Right ventricle myocardium inferior (tissue), 1 donor: ENCODE data around the gene NRSN2. TPM values are rescaled to one million over a fixed set of nuclear protein-coding genes. Genes with fewer than 3 reads are reported as not detected.
"Not testable (repeated sequence)": the region's sequence is repeated elsewhere in the genome, so short reads cannot be mapped to it uniquely, and the experiment has no call there.

Source experiments
- ATAC-seq: fragments of 200-7000 bp; cut with Tn5 transposase; one replicate; pipeline ENCODE4 v1.9.1; 2020; ENCODE audit warnings: mild to moderate bottlenecking, moderate library complexity
- DNase-seq: peaks from one replicate; pipeline ENCODE4 v3.0.0; 2021; ENCODE audit errors: missing footprints
- intact Hi-C: fragments of 100-400 bp; cut with DNase I; formaldehyde crosslinking; loops from one replicate; pipeline ENCODE4 v1.11.0; 2022
- total RNA-seq: library from RNA; stranded (reverse); fragmentation: NEBNext Ultra II Directional; extraction: Animal tissue kit (Norgen Biotek cat#: 25700); gene quantifications from one replicate; pipeline ENCODE4 v1.2.1, GENCODE V29; 2021
- donor health status: DM: no; HTN: yes; CAD: no; lungs with severe emphysema.

Gene NRSN2
- total RNA-seq, 1 donor from 2014 or later, result 19.8 TPM

DNA sequence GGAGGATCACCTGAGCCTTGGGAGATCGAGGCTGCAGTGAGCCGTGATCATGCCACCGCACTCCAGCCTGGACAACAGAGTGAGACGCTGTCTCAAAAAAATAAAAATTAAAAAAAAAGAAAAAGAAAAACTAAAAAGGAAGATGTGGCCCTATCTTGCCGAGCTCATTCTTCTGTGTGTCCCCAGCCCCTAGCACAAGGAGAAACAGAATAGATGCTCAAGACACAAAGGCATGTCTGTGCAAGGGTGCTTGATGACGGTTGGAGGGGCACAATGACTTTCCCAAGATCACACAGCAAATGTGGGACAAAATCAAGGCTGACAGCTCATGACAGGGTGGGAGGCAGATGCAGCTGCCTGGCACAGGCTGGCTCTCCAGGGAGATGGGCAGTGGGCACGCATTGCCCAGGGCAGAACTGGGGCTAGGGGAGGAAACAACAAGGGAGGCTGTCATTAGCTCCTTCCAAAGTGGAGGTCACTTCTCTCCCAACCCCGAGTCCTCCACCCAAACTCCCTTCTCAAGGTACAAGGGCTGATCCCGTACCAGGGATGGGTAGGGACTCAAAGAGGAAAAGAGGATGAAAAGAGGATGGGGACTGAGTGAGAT lies 775 bp upstream of the NRSN2 start:
- intact Hi-C loops, result loop anchor here (5.0 kb wide), 3 partner anchors 61 to 306 kb away; partner anchors contain the start of genes CSNK2A1, RBCK1 and SRXN1
- ATAC-seq, result no peak
- no peak for DNase-seq

DNA sequence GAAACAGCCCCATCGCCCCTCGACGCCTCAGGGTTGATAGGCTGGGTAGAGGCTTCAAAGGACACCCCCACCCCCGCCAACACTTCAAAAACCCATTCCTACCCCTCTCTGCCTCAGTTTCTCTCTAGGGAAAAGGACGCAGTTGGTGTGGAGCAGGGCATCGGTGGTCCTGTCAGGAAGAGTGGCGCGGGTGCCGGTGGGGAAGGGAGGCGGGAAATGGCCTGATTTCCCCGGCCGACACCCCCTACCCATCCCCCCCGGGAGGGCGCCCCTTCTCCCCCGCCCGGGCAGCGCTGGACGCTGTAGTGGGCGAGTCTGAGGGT lies 367 bp downstream of the NRSN2 start:
- no peak for DNase-seq
- ATAC-seq, result no peak
- intact Hi-C loops, result loop anchor here (5.0 kb wide), 3 partner anchors 60 to 305 kb away; partner anchors contain the start of genes CSNK2A1, RBCK1 and SRXN1

- intact Hi-C loops, result loop anchor here (5.0 kb wide), 3 partner anchors 59 to 304 kb away; partner anchors contain the start of genes CSNK2A1, RBCK1 and SRXN1
- DNase-seq (peak; percentile 93), ATAC-seq (peak; percentile 92)
Observed at GRCh38 chr20:347640-348484, 951 bp downstream of the NRSN2 start.

DNA sequence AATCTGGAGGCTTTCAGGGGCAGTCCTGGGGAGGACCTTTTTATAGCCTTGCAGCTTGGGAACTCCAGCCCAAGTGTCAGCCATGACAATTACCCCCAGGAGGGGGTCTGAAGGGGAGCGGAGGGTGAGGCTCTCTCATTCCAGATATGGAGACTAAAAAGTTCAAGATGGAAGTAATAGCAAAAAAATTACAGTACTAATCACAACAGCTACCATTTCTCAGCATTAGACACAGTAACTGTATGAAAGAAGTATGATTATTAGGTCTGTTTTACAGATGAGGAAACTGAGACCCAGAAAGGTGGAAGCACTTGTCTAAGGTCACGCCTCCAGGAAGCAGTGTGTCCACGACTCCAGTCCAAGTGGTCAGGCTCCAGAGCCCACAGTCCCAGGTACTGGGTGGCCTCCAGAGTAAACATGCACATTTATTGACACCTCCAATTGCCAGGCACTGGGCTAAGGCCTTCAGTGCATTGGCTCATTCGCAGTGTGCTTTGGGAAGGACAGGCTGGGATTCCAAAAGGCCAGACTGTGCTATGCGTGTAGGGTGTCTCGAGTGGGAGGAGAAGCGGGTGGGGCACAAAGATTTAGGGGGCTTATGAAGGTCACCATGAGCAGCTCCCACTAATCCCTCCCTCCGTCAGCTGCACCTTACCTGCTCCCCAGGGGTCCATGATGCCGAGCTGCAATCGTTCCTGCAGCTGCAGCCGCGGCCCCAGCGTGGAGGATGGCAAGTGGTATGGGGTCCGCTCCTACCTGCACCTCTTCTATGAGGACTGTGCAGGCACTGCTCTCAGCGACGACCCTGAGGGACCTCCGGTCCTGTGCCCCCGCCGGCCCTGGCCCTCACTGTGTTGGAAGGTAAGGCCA lies 2.3 kb downstream of the NRSN2 start:
- DNase-seq (no peak), ATAC-seq (no peak)
- intact Hi-C loops, result loop anchor here (5.0 kb wide), 3 partner anchors 58 to 303 kb away; partner anchors contain the start of genes CSNK2A1, RBCK1 and SRXN1

GRCh38 chr20:353166-353565 lies 6.3 kb downstream of the NRSN2 start:
- intact Hi-C loops, result loop anchor here (5.0 kb wide), 1 partner anchor 109 kb away; the partner anchor contains the start of gene TBC1D20
- DNase-seq, result no peak
- no peak for ATAC-seq

- peak; percentile 93 for ATAC-seq
- intact Hi-C loops, result loop anchor here (1.0 to 5.0 kb wide), 3 partner anchors 108 to 385 kb away; partner anchors contain the start of gene TBC1D20
- DNase-seq, result peak; percentile 86
Observed at GRCh38 chr20:354298-354977, 7.5 kb downstream of the NRSN2 start.

DNA sequence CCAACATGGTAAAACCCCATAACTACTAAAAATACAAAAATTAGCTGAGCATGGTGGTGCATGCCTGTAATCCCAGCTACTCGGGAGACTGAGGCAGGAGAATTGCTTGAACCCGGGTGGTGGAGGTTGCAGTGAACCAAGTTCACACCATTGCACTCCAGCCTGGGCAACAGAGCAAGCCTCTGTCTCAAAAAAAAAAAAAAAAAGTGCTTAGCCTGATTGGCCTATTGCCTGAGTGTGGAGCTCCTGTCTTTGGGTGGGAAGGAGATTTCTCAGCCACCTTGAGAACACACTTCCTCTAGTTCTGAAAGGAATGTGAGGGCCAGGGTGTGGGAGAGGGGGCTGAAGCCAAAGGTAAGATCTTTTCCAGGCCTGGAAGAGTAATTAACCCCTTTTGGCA lies 9.2 kb downstream of the NRSN2 start:
- DNase-seq, intact Hi-C loops, ATAC-seq: not testable (repeated sequence)

DNA sequence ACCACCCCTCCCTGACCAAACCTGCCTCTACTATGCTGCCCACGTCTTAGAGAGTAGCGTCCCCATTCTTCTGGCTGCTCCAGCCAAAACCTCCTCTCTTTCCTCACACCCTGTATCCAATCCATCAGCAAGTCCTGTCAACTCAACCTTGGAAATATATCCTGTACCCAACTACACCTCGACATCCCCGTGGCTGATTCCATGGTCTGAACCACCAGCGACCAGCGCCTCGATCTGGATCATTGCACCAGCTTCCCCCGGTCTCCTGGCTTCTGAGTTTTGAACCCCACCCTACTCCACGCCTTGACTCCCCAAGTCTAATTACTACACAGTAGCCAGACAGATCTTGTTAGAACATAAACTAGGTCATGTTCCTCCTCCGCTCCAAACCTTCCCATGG lies 9.8 kb downstream of the NRSN2 start:
- ATAC-seq (no peak), DNase-seq (no peak)
- intact Hi-C loops, result no loop called here

DNA sequence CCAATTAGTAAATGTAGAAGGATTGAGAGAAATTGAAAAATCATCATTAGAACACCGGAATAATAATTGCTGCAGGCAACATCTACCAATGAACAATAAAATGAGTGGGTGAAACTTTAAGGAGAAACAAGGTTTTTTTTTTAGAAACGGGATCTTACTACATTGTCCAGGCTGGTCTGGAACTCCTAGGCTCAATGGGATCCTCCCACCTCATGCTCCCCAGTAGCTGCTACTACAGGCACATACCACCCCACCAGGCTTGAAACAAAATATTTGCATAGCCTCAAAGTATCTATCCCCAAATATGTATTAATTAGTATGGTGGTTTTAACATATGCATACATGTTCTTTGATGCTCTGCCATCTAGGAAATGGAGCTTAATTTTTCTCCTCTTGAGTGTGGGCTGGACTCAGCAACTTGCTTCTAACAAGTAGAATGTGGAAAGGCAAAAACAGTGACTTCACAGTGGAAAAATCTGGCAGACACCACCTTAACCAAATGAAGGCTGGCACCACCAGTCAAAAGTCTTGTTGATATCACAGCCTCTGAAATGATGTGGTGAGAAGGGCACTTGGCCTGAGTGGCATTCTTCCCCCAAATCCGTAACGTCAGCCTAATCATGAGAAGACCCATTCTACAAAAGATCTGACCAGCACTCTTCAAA lies 12.1 kb downstream of the NRSN2 start:
- intact Hi-C loops, result no loop called here
- no peak for ATAC-seq

DNA sequence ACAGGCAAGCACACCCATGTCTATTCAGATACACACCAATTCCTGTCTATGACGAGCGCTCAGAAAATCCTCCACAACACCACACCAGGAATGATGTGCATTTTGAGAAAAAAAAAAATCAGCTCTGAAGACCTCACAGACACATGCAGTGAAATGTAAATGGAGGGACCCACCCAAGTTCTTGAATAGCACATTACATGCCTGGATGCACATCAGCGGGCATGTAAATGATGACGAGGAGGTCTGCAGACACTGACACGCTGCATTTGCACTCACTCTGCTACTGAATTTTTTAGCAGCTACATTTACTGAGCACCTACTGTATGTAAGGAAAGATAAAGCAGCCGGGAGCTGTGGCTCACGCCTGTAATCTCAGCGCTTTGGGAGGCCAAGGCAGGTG lies 14.7 kb downstream of the NRSN2 start:
- no peak for ATAC-seq
- no peak for DNase-seq
- intact Hi-C loops, result loop anchor here (5.0 kb wide), 1 partner anchor 46 kb away; the partner anchor contains the start of gene RBCK1

More for the DNA sequence above, 12.1 kb downstream of the NRSN2 start:
- DNase-seq, result no peak

GRCh38 chr20:362271-363254 lies 15.7 kb downstream of the NRSN2 start:
- ATAC-seq (peak; percentile 81), DNase-seq (peak; percentile 91)
- intact Hi-C loops, result loop anchor here (5.0 kb wide), 1 partner anchor 45 kb away; the partner anchor contains the start of gene RBCK1

GRCh38 chr20:363319-364078 lies 16.6 kb downstream of the NRSN2 start:
- DNase-seq (no peak), ATAC-seq (no peak)
- intact Hi-C loops, result loop anchor here (5.0 kb wide), 1 partner anchor 44 kb away; the partner anchor contains the start of gene RBCK1

- intact Hi-C loops, result loop anchor here (5.0 kb wide), 1 partner anchor 42 kb away; the partner anchor contains the start of gene RBCK1
- DNase-seq (no peak), ATAC-seq (no peak)
Observed at GRCh38 chr20:364905-365794, 18.2 kb downstream of the NRSN2 start.

DNA sequence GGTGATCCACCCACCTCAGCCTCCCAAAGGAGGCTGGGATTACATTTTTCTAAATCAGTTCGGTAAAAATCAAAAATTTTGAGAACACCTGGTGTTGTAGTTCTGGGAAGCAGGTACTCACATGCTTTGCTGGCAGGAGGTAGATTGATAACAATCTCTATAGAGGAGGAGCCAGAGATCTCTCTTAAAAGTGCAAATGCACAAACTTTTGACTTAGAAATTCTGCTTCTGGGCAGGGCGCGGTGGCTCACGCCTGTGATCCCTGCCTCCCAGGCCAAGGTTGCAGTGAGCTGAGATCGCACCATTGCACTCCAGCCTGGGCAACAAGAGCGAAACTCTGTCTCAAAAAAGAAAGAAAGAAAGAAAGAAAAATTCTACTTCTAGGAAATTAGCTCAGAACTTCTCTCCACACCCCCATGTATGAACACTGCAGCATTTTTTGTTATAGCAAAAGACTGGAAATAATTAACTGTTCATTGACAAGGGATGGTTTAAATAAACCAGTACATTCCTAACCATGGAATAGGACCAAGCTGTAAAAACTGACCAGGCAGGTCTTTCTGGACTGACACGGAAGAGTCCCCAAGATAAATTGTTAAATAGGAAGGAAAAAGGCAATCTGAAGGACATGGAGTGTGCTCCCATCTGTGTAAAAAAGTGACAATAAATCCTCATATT lies 19.3 kb downstream of the NRSN2 start:
- ATAC-seq, result no peak
- intact Hi-C loops, result no loop called here
- no peak for DNase-seq
